NCI-H526 (cell line): ENCODE measurements around the gene GRM1.

Experiments used
- DNase-seq, 2 experiments: peaks; one replicate each; lab custom pipeline; 2025; lab: John Stamatoyannopoulos, UW

The GRM1 gene

DNA sequence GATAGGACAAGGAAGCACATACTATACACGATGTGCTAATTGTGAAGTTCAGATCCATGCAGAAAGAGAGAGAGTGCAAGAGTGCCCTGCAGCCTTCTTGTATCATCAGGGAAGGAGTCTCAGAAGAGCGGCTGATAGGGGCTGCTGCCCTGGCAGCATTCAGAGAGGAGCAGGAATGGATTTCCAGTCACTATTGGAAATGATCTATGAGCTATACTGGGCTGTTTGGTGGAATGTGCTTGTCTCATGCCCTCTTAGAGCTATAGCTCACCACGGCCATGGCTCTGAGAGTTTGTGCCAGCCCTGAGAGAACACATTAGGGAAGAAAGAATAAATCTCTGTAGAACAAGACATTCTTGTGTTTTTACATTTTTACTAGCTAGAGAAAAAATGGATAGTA is 302.2 kb downstream of the GRM1 start:
- DNase-seq: no peak

GRCh38 chr6:146335336-146335735 is 306.5 kb downstream of the GRM1 start:
- DNase-seq: no peak

DNA sequence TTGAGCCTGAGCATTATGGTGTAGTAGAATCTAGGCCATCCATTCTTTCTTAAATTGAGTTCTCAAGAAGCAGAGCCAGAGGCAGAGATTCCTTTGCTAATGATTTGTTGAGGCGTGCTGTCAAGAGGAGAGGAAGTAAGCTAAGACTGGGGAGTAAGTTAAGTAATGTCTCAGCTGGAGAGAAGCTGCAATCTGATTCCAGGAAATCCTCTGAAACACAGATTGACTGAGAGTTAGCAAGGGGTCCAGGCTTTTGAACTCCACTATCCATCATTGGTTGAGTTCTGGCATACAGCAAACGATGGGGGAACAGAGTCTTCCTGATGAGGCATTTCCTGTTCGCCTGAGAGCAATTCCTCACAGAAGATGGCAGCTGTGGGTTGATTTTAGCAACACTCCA is 307.3 kb downstream of the GRM1 start:
- no peak for DNase-seq

- no peak for DNase-seq
Measured at GRCh38 chr6:146337376-146337775, 308.5 kb downstream of the GRM1 start.

DNA sequence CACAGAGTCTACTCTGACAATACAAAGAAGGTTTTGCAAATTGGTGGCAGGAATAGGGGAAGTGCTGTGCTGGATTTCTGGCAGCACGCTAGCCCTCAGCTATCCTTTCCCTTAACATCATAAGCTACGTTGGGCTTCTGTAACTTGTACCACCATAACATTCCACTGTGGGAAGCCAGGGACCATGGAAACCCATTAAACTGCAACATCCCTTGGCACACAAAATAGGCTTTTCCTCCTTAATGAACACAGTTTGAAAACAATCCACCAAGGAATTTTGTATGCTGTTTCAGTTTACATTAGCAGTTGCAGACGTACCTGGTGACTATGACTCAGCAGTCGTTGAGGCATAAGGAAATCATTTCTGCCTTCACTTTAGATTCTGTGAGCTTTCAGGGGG is 310.9 kb downstream of the GRM1 start:
- no peak for DNase-seq

DNA sequence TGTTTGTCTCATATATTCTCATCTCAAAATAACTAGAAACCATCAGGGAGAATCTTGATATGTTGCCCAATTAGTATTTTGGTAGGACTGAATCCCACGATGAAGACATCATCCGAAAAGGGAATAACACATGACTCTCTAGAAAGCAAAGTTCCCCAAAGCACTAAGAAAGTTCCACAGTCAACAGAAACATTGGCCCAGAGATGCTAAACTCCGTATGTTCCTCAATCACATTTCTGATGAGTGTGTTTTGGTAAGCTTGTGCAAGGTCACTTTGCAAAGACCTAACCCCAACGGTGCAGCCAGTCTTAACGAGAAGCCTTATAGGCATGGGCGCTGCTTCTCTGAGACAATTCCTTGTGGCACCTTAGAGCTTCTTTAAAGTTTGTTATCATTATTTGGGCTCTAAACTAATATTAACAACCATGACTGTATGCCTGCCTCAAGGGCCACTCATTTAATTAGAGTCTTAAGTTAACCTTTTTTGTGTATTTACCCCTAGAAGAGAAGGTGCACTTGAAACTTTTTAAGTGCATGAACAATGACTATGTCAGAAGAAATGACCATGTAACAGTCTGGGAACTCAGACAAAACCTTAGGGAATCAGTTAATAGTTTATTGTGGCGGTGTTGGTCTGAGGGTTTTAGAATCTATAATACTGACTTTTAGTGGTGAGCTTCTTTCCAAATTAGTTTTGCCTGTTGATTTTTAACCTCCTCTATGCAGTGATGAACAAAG is 312.8 kb downstream of the GRM1 start:
- no peak for DNase-seq

- DNase-seq: no peak
Measured at GRCh38 chr6:146345598-146345997, 316.7 kb downstream of the GRM1 start.

DNA sequence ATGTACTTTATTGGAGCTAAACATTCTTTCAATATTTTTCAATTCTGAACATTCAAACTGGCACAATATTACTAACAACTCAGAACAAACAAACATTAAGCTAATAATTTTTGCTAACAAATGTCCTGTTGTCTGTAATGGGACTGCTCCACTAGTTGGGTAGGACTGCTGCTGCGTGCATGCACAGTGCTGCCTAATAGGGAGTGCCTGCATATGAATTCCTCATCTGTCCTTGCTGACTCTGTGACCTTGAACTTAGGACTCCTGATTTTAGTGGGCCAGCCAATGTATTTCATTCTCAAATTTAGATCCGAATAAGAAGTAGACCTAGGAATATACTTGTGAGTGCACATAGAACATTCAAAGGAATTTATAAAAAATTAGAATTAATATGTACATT is 318.2 kb downstream of the GRM1 start:
- DNase-seq: no peak

GRCh38 chr6:146347690-146348089 is 318.8 kb downstream of the GRM1 start:
- DNase-seq: no peak

GRCh38 chr6:146351018-146351417 is 322.2 kb downstream of the GRM1 start:
- no peak for DNase-seq

- DNase-seq: no peak
Measured at GRCh38 chr6:146352163-146352562, 323.3 kb downstream of the GRM1 start.

- DNase-seq: no peak
Measured at GRCh38 chr6:146354451-146354850, 325.6 kb downstream of the GRM1 start.

GRCh38 chr6:146355521-146356100 is 326.7 kb downstream of the GRM1 start:
- DNase-seq: no peak

GRCh38 chr6:146357578-146358430 is 328.9 kb downstream of the GRM1 start:
- DNase-seq: no peak

DNA sequence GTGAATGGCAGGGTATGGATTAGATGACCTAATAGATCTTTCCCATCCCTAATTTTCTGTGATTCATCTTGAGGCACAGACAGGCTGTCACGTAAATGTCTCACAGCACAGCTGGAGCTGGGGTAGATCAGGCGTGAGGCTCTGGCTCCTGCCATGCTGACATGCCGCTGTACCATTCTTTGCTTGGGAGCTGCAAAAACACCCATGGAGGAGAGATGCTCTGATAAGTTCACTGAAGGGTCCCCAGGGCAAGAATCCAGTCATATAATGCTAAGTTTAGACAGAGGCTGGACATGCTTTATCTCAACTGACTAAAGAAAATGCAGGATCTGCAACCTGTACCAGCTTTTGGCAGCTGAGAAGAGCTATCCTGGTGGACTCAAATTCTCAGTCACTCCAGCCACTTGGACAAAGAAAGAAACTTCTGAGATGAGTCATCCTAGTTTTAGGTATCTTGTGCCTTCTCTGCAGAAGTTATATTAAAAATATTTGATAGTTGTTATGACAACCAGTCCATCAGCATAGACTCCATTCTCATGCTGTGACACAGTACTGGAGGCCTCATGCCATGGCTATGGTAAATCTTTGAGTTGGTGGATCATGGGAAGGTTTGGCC is 329.7 kb downstream of the GRM1 start:
- DNase-seq: no peak

DNA sequence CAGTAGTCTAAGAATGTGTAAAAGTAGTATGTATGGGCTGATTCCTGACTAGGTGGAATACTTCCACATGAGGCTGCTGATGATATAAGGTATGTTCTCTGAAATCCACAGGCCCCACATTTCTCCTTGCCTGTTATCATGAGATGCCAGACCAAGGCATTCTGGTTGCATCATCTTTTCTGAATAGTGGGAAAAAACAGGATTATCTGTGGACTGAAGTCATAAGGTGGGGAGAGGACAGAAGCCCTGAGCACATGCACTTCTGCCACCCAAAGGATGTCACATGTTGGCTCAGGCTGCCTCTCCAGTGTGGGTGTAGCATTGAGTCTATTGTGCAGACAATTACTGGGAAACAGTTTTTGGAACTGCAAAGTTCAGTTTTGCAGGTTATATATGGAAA is 330.3 kb downstream of the GRM1 start:
- no peak for DNase-seq

DNA sequence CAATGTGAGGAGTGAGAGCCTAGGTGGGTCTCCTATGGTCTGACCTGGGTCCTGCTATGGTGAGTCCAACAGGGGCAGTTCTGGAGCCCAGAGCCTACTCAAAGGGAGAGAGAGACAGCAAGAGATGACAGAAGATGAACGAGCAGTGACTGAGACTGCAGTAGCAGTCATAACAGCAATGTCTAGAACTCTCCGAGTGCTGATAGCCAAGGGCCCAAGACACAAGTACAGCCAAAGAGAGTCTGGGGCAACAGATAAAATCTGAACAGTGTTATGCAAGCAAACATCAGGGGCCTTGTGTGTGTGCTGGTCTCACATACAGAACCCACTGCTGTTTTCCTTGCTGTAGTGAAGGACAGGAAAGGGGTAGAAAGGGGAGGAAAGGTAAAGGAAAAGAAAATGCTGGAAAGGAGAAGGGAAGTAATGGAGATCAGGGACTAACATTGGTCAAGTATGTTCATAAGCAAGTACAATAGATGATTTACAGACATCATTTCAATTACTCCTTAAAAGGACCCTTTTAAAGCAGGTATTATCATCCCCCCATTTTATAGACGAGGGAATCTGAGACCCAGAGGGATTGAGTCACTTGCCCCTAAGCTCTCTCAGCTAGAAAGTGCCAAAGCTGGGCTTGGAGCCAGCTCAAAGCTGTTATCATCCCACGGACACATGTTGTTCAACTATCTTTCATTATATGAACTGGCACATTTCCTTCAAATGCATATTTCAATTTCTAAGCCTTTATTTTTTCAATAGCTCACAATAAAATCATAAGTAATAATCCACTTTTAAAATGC is 332.5 kb downstream of the GRM1 start:
- no peak for DNase-seq

- DNase-seq: no peak
Measured at GRCh38 chr6:146363838-146364607, 335.2 kb downstream of the GRM1 start.

DNA sequence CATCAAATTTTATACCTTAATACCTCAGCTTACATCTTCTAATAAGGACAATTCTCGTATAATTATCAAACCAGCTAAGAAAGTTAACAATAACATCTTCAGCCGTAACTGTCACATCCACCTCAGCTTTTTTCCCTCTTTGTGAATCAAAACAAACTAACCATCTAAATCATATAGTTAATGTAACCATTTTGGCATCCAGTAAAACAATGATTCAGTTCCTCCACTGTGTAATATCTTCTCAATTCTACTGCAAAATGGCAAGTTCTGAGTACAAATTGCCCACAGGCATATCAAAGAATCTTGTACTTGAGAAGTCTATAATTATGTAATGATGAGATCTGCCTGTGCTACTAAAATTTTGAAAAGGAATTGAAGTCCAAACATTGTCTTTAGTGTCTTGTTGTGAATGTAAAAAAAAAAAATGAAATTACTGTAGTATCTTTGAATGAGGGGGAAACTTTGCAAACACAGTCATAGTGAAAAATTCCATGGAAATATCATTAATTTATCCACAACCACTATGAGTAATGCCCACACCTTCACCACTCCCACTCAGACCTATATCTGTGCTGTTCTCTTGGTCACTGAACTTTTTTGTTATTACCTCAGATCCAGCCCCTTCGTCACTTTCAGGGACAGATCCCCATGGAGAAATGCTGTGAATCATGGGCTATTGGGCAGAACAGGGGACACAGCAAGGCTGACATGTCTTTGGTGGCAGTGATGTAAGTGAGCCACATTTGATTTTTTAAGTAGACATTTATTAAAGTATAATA is 336.1 kb downstream of the GRM1 start:
- no peak for DNase-seq

DNA sequence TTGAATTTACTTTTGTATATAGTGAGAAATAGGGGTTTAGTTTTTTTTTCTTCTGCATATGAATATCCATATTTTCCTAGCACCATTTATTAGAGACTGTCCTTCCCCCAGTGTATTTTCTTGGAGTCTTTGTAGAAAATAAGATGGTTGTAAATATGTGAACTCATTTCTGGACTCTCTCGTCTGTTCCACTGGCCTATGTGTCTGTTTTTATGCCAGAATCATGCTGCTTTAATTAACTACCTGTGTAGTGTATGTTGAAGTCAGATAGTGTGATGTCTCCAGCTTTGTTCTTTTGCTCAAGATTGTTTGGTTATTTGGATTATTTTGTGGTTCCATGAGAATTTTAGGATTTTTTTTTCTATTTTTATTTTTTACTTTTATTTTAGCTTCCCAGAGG is 338.2 kb downstream of the GRM1 start:
- no peak for DNase-seq
